Mononuclear cell (primary cell): ENCODE measurements around the gene TMEM252. TPM values are rescaled to one million over a fixed set of nuclear protein-coding genes. Genes with fewer than 3 reads are reported as not detected.

Source experiments
- H3K27me3 ChIP-seq: 2 replicates; pipeline ENCODE4 v1.6.0; 2011; ENCODE audit warnings: low read length, control low read depth; ENCODE audit not compliant: insufficient read depth
- H3K4me1 ChIP-seq: 2 replicates; pipeline ENCODE4 v1.5.1; 2011; ENCODE audit warnings: mild to moderate bottlenecking, low read length, control low read depth; ENCODE audit not compliant: insufficient read depth
- H3K4me3 ChIP-seq: 2 replicates; pipeline ENCODE4 v1.5.1; 2011; ENCODE audit warnings: mild to moderate bottlenecking, low read length, moderate library complexity
- H3K9me3 ChIP-seq: 2 replicates; pipeline ENCODE4 v1.5.1; 2011; ENCODE audit warnings: low read depth, mild to moderate bottlenecking, control low read depth, low read length
- total RNA-seq: library from RNA; depleted of rRNA; stranded (reverse); fragments of >200 nt; gene quantifications from one replicate; pipeline ENCODE4 v1.2.3, GENCODE V29; 2012

Gene TMEM252
- total RNA-seq, 1 donor = not detected

- H3K9me3 ChIP-seq = no peaks in the 10 kb centered on the region
- H3K27me3 ChIP-seq = no peaks in the 10 kb centered on the region
- H3K4me1 ChIP-seq = peaks cover 48% of the 10 kb centered on the region
- H3K4me3 ChIP-seq = no peak overlapping the region
Measured at GRCh38 chr9:68552700-68553476, 12.2 kb upstream of the TMEM252 start.

GRCh38 chr9:68551191-68551590 lies 10.5 kb upstream of the TMEM252 start:
- H3K4me1 ChIP-seq = peaks cover 51% of the 10 kb centered on the region
- H3K4me3 ChIP-seq = no peak overlapping the region
- H3K9me3 ChIP-seq = no peaks in the 10 kb centered on the region
- no peaks in the 10 kb centered on the region for H3K27me3 ChIP-seq

DNA sequence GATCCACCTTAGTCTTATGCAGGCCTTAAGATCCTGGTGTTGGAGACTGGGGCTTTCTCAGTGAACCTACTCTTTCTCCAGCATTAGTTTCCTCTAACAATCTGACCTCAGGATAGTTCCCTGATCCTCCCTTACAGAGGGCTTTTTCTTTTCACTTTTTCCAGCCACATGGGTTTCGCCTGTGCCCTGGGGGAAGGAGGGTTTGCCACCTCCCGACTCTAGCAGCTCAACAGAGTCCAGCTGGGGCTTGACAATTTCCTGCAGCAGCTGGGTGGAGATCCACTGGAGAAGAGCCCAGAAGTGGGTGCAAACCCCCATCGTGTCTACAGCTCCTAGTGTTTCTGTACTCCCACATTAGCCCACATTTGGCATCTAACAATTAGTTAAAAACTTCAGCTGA lies 7.6 kb upstream of the TMEM252 start:
- peaks cover 52% of the 10 kb centered on the region for H3K4me1 ChIP-seq
- H3K27me3 ChIP-seq = no peaks in the 10 kb centered on the region
- no peaks in the 10 kb centered on the region for H3K9me3 ChIP-seq
- H3K4me3 ChIP-seq = no peak overlapping the region

DNA sequence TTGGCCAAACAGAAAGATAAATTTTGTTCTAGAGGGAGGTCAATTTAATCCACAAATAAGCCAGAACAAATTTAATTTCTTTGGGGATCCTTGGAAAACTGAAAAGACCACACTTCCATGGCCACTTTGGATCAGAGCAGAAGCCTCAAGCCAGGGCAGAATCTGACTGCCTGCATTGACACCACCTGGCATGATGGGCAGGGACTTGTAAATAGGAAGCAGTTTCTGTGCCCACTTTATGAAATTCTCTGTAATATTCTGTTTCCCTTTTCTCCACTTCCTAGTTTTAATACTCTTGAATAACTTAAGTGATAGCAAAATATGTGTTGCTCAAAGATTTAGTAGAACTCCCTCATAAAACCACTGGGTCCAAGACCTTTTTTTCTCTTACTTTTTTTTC lies 6.7 kb upstream of the TMEM252 start:
- H3K27me3 ChIP-seq = no peaks in the 10 kb centered on the region
- H3K4me3 ChIP-seq = no peak overlapping the region
- no peaks in the 10 kb centered on the region for H3K9me3 ChIP-seq
- H3K4me1 ChIP-seq = peaks cover 52% of the 10 kb centered on the region

DNA sequence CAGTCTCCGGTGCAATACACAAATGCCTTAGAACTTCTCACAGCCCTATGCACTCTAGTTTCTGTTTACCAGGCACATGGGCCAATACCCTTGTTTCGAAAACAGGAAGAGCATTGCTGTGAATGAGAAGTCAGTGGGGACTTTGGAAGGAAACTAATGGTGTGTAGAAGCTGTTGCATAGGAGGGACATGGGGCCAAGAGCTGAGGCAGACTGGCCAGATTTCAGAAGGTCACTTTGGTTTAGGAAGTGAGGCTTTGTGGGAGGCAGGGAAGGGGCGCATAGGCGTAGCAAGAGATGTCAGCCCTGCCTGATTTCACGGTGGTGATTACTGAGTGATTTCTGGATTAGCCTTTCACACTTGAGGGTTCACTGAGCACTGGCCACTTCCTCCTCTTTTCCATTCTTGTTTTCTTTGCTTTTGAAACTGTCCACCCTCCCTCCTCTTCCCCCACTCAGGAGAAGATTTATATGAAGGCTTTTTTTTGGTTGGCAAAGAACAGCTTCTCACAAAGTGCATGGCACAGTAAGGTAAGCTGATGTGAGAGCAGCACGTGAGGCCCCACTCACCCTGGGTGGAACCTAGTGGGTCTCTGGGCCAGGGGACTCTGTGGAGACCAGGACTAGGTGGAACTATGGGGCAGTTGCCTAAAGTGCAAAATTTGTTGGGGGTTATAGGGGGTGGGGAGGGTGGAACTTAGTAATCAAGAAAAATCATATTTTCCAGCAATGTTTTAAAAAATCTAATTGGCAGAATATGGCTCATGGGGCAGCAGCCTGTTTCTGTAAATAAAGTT lies 6.1 kb upstream of the TMEM252 start:
- no peaks in the 10 kb centered on the region for H3K9me3 ChIP-seq
- peak overlapping the region; percentile 1 for H3K4me3 ChIP-seq
- no peaks in the 10 kb centered on the region for H3K27me3 ChIP-seq
- peaks cover 49% of the 10 kb centered on the region for H3K4me1 ChIP-seq

DNA sequence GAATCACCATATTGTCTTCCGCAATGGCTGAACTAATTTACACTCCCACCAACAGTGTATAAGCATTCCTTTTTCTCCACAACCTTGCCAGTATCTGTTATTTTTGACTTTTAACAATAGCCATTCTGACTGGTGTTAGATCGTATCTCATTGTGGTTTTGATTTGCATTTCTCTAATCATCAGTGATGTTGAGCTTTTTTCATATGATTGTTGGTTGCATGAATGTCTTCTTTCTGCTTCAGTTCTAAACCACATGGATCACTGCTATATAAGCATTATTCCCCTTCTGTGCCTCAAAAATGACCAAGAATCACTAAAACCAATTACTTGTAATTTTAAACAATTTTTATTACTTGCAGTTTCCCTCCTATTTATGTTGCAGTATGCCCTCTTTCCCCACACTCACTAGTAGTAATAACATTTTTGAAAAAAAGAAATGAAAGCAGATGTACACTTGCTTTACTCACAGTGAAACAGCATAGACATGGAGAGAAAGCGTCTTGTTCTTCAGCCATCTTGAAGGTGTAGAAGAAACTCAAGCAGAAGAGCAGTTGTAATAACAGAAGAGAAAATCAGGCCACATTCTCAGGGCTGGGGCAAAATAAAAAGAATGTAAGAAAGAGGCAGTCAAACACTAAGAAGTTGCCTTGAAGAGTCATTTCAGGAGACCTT lies 4.5 kb upstream of the TMEM252 start:
- Histone ChIP-seq H3K9me3 (no peaks in the 10 kb centered on the region), H3K27me3 (no peaks in the 10 kb centered on the region), H3K4me1 (peaks cover 42% of the 10 kb centered on the region), H3K4me3 (no peak overlapping the region)

DNA sequence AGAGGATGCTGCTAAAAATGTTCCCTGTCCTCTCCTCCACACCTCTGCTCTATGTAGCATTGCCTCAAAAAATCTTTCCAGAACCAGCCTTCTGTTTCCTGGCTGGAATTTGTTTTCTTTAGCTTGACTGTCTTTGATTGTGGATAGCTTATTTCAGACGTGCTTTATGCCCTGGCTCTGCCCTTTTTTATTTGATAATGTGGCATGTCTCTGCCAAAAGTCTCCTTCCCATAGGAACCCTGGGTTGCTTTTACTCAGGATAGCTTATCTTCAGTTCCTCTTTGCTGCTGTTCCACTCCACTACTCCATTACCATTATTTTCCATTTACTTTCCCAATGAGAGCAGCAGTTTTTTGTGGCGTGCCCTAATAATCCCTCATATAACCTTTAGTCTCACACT lies 885 bp upstream of the TMEM252 start:
- Histone ChIP-seq H3K4me1 (peaks cover 20% of the 10 kb centered on the region), H3K9me3 (no peaks in the 10 kb centered on the region), H3K27me3 (no peaks in the 10 kb centered on the region), H3K4me3 (no peak overlapping the region)

DNA sequence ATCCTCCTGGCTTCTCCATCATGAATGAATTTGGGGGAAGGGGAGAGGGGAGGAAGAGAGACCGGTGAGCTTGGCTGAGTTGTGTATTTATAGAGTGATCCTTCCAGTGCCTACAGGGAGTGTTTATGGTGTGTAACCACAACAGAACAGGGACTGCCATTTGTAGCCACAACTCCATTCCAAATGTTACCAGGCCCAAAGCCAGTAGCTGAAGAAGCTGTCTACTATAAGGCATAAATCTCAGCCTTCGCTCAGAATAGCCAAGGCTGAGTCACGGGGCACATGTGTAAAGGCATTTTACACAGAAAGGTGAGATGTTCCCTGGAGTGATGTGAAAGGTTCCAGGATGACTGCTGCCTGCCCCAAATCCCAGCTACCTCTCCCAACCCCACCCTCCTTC lies 2.5 kb downstream of the TMEM252 start:
- Histone ChIP-seq H3K4me1 (peaks cover 8% of the 10 kb centered on the region), H3K4me3 (no peak overlapping the region), H3K27me3 (no peaks in the 10 kb centered on the region), H3K9me3 (no peaks in the 10 kb centered on the region)

- Histone ChIP-seq H3K4me3 (no peak overlapping the region), H3K4me1 (peaks cover 15% of the 10 kb centered on the region), H3K27me3 (no peaks in the 10 kb centered on the region), H3K9me3 (no peaks in the 10 kb centered on the region)
Measured at GRCh38 chr9:68537616-68537880, 3.1 kb downstream of the TMEM252 start.

- no peaks in the 10 kb centered on the region for H3K27me3 ChIP-seq
- H3K4me1 ChIP-seq = peaks cover 20% of the 10 kb centered on the region
Measured at GRCh38 chr9:68536876-68537615, 3.6 kb downstream of the TMEM252 start.

GRCh38 chr9:68533678-68534077 lies 7.0 kb downstream of the TMEM252 start:
- H3K27me3 ChIP-seq = no peaks in the 10 kb centered on the region
- H3K9me3 ChIP-seq = no peaks in the 10 kb centered on the region
- no peak overlapping the region for H3K4me3 ChIP-seq
- H3K4me1 ChIP-seq = peaks cover 17% of the 10 kb centered on the region

More at GRCh38 chr9:68536876-68537615, 3.6 kb downstream of the TMEM252 start:
- Histone ChIP-seq H3K9me3 (no peaks in the 10 kb centered on the region), H3K4me3 (no peak overlapping the region)

- H3K4me3 ChIP-seq = no peak overlapping the region
- peaks cover 17% of the 10 kb centered on the region for H3K4me1 ChIP-seq
- no peaks in the 10 kb centered on the region for H3K27me3 ChIP-seq
- H3K9me3 ChIP-seq = no peaks in the 10 kb centered on the region
Measured at GRCh38 chr9:68532131-68532530, 8.6 kb downstream of the TMEM252 start.

DNA sequence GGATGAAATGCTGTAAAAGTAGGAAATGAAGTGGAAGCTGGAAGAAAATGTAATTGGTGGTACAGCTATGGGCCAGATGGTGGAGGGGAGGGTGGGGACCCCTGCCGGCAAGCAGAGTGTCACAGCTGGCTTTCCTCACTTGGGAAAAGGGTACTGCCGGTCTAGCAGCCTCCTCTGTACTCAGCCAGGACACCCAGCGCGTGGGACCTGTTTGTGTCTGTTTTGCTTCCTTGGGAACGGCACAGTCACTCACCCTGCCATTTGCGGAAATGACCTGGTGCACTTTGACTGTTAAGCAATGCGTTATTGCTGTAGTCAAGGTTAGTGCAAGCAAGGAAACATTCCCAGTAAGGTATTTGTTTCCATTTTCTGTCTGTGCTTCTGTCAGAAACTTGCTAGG lies 10.1 kb downstream of the TMEM252 start:
- Histone ChIP-seq H3K4me1 (peaks cover 17% of the 10 kb centered on the region), H3K27me3 (no peaks in the 10 kb centered on the region), H3K9me3 (no peaks in the 10 kb centered on the region), H3K4me3 (no peak overlapping the region)

GRCh38 chr9:68523367-68523936 lies 17.2 kb downstream of the TMEM252 start:
- Histone ChIP-seq H3K9me3 (no peaks in the 10 kb centered on the region), H3K4me3 (no peak overlapping the region), H3K27me3 (no peaks in the 10 kb centered on the region), H3K4me1 (peaks cover 21% of the 10 kb centered on the region)
